Mucosa of rectum (tissue), 2 donors: Measurements from ENCODE around the gene UBASH3A.
A peak's percentile ranks its signal among the peaks of the same experiment; 100 is the strongest.
"Not testable (repeated sequence)": the region's sequence is repeated elsewhere in the genome, so short reads cannot be mapped to it uniquely, and the experiment has no call there.

ENCODE experiments used
- H3K27ac ChIP-seq, 2 donors: one replicate each; pipeline ENCODE4 v1.7.0; 2013; ENCODE audit warnings: inconsistent platforms in 2 of 2, low read depth in 2 of 2, low read length in 2 of 2
- H3K27me3 ChIP-seq, 2 donors: one replicate each; pipeline ENCODE4 v1.7.0; 2013; ENCODE audit warnings: low read length in 2 of 2; ENCODE audit not compliant: control insufficient read depth in 2 of 2, insufficient read depth in 2 of 2
- H3K36me3 ChIP-seq, 2 donors: one replicate each; pipeline ENCODE4 v1.7.0; 2013; ENCODE audit warnings: low read length in 2 of 2; ENCODE audit not compliant: control insufficient read depth in 2 of 2, insufficient read depth in 2 of 2
- H3K4me1 ChIP-seq, 2 donors: one replicate each; pipeline ENCODE4 v1.7.0; 2013; ENCODE audit warnings: low read length in 2 of 2, mild to moderate bottlenecking in 1 of 2; ENCODE audit not compliant: control insufficient read depth in 2 of 2, insufficient read depth in 2 of 2
- H3K4me3 ChIP-seq, 2 donors: one replicate each; pipeline ENCODE4 v1.7.0; 2013; ENCODE audit warnings: low read length in 2 of 2
- H3K9ac ChIP-seq, 2 donors: one replicate each; pipeline ENCODE4 v1.7.0; 2013; ENCODE audit warnings: low read length in 2 of 2, low read depth in 1 of 2, mild to moderate bottlenecking in 1 of 2
- H3K9me3 ChIP-seq, 2 donors: one replicate each; pipeline ENCODE4 v1.7.0; 2013; ENCODE audit warnings: low read length in 2 of 2; ENCODE audit not compliant: control insufficient read depth in 2 of 2
- donor health status: healthy.
- donor health status: Normal muscosa, but diverticular disease.

Gene UBASH3A

DNA sequence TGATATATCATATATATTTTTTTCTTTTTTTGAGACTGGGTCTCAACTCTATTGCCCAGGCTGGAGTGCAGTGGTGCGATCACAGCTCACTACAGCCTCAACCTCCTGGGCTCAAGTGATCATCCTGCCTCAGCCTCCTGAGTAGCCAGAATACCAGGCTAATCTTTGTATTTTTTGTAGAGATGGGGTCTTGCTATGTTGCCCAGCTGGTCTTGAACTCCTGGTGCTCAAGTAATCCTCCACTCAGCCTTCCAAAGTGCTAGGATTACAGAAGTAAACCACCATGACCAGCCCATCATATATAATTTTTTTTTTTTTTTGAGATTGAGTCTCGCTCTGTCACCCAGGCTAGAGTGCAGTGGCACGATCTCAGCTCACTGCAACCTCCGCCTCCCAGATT, 66.0 kb downstream of the UBASH3A start:
- H3K27ac ChIP-seq = peak overlapping the region; percentile 88 to 93
- H3K9ac ChIP-seq, H3K36me3 ChIP-seq, H3K9me3 ChIP-seq, H3K27me3 ChIP-seq, H3K4me3 ChIP-seq: not testable (repeated sequence)
- peaks cover 43 to 56% of the 10 kb centered on the region in 2 donors for H3K4me1 ChIP-seq

DNA sequence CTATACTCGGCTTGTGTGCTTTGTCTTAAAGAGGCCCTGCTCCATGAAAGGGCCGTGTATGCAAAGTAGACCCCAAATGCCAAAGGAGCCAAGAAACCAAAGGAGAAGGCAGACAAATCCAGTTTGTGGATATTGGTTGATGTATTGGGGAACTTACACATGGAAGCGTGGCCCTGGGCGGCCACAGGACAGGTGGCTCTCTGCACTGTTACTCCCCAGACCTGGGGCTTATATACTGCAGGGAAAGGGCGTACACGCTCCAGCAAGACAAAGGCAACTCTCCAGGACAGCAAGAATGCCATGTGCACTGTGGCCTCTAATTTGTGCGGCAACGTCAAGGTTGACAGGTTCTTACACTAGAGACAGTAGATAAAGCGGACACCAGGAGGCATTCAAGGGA, 67.5 kb downstream of the UBASH3A start:
- no peaks in the 10 kb centered on the region for H3K27me3 ChIP-seq
- H3K4me1 ChIP-seq = peaks cover 33 to 48% of the 10 kb centered on the region in 2 donors
- H3K4me3 ChIP-seq = no peak overlapping the region
- H3K9ac ChIP-seq = no peak overlapping the region
- H3K27ac ChIP-seq = no peak overlapping the region
- no peaks in the 10 kb centered on the region for H3K36me3 ChIP-seq
- no peaks in the 10 kb centered on the region for H3K9me3 ChIP-seq

DNA sequence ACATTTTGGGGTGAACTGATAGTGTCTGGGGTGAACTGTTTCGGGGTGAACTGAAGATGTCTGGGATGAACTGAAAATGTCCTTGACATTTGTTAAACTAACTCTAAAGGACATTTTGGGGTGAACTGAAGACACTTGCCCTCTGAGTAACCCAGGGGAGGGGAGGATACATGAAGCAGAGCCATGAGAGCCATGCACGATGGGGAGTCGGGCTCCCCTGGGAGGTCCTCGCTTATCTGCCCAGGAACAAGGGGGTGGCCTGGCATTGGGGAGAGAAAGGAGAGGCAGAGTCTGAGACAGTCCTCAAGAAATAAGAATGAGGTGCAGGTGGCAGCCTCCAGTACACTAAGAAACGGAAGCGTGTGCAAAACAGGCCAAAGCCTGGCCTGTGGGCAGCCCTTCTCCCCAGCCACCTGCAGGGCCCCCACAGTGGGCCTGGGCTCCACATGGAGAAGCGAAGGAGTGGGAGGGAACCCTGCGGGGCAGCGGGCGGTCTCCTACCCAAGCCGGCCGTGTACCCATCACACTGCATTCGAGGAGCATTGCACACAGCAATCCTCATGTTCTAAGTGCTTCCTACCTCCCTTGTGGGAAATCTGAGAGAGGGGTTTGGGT, 68.1 kb downstream of the UBASH3A start:
- Histone ChIP-seq H3K9ac (no peak overlapping the region), H3K4me1 (peaks cover 33 to 48% of the 10 kb centered on the region in 2 donors), H3K36me3 (no peaks in the 10 kb centered on the region), H3K9me3 (no peaks in the 10 kb centered on the region), H3K27ac (no peak overlapping the region), H3K4me3 (no peak overlapping the region), H3K27me3 (no peaks in the 10 kb centered on the region)

- Histone ChIP-seq H3K4me1 (peaks cover 28 to 44% of the 10 kb centered on the region in 2 donors), H3K27me3 (no peaks in the 10 kb centered on the region), H3K9me3 (no peaks in the 10 kb centered on the region), H3K4me3 (no peak overlapping the region), H3K36me3 (no peaks in the 10 kb centered on the region), H3K27ac (no peak overlapping the region), H3K9ac (no peak overlapping the region)
These were observed 68.8 kb downstream of the UBASH3A start for GRCh38 chr21:42472521-42472920.

DNA sequence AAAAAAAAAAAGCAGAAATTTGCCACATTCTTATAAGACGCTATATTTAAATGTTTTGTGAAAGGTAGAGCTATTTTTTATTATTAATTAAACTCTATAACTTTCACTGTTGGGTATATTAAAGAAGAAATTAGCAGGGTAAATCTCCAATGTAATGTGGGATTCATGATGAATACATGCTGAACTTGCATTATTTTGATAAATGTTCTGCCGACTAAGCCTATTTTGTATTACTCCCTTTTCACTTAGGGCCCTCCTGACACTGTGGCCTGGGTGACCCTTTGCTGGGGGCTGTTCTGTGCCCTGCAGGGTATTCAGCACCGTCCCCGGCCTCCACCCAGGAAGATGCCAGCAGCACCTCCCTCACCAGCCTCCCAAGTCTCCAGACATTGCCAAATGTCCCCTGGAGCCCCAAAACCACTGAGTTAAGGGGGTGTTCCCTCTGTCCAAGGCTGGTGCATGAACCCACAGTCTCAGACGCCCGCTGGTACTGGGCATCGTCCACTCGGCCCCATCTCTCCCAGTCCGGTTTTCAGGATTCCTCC, 69.9 kb downstream of the UBASH3A start:
- peak overlapping the region; percentile 85 to 88 for H3K27ac ChIP-seq
- H3K4me3 ChIP-seq = peak overlapping the region in 1 of 2 donors; percentile 10
- H3K36me3 ChIP-seq = no peaks in the 10 kb centered on the region

DNA sequence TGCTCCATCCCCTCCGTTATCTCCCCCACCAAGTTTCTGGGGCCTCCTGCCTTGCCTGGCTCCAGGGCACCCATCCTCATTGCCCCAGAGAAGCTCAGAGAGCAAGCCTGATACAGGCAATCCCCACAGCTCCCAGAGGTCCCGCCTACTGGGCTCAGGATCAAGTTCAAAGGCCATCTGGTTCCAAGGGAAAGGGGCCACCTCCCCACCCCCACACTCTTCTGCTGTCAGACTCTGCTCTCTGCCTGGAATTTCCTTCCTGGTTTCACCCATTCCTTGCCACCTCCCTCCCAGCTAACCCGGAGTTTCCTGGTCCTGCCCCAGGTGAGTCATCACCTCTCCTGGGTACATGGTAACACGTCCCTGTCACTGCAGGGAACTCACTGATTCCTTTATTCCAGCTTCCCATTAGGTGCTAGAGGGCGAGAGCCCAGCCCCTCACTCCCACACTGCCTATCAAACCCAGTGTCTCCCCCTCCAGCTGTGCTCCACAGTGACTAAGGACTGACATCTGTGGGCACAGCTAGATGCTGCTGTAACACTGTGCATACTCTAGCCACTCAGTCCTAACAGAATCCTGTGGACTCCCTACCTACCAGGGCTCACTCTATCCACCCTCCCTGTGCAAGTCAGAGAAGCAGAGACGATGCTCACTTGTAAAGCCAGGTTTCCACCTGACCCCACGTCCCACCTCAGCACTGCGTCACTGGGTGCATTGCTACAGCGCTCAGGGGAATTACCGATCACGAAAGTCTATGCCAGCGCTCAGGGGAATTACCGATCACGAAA, 70.5 kb downstream of the UBASH3A start:
- H3K4me1 ChIP-seq = peaks cover 16 to 28% of the 10 kb centered on the region in 2 donors
- no peaks in the 10 kb centered on the region for H3K36me3 ChIP-seq
- no peaks in the 10 kb centered on the region for H3K27me3 ChIP-seq
- H3K4me3 ChIP-seq = peak overlapping the region; percentile 10 to 54
- peak overlapping the region; percentile 65 for H3K9ac ChIP-seq
- H3K27ac ChIP-seq = peak overlapping the region; percentile 91 to 96
- H3K9me3 ChIP-seq = no peaks in the 10 kb centered on the region

More for the DNA sequence above, 69.9 kb downstream of the UBASH3A start:
- Histone ChIP-seq H3K4me1 (peaks cover 23 to 34% of the 10 kb centered on the region in 2 donors), H3K9me3 (no peaks in the 10 kb centered on the region), H3K27me3 (no peaks in the 10 kb centered on the region), H3K9ac (peak overlapping the region in 1 of 2 donors; percentile 65)

DNA sequence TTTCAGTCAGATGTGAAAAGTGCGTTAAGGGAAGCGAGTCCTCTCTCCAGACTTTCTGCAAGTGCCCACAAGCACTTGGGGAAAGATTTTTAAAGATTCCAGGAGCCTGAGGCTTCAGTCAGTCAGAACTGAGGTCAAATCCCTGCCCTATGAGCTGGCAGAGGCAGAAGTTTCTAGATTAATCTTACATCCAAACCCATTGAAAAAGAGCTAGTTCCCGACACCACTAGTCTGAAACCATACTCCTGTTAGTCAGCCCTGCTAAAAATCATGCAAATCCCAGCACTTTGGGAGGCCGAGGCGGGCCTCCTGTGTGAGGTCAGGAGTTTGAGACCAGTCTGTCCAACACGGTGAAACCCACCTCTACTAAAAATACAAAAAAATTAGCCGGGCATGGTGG, 71.3 kb downstream of the UBASH3A start:
- Histone ChIP-seq H3K4me3 (no peak overlapping the region), H3K36me3 (no peaks in the 10 kb centered on the region), H3K27me3 (no peaks in the 10 kb centered on the region), H3K9me3 (no peaks in the 10 kb centered on the region), H3K9ac (peak overlapping the region; percentile 61 to 65), H3K27ac (peak overlapping the region; percentile 91 to 96), H3K4me1 (peaks cover 16 to 21% of the 10 kb centered on the region in 2 donors)

- Histone ChIP-seq H3K4me3 (no peak overlapping the region), H3K27me3 (no peaks in the 10 kb centered on the region), H3K27ac (no peak overlapping the region)
These were observed 72.1 kb downstream of the UBASH3A start for GRCh38 chr21:42475526-42476387.

DNA sequence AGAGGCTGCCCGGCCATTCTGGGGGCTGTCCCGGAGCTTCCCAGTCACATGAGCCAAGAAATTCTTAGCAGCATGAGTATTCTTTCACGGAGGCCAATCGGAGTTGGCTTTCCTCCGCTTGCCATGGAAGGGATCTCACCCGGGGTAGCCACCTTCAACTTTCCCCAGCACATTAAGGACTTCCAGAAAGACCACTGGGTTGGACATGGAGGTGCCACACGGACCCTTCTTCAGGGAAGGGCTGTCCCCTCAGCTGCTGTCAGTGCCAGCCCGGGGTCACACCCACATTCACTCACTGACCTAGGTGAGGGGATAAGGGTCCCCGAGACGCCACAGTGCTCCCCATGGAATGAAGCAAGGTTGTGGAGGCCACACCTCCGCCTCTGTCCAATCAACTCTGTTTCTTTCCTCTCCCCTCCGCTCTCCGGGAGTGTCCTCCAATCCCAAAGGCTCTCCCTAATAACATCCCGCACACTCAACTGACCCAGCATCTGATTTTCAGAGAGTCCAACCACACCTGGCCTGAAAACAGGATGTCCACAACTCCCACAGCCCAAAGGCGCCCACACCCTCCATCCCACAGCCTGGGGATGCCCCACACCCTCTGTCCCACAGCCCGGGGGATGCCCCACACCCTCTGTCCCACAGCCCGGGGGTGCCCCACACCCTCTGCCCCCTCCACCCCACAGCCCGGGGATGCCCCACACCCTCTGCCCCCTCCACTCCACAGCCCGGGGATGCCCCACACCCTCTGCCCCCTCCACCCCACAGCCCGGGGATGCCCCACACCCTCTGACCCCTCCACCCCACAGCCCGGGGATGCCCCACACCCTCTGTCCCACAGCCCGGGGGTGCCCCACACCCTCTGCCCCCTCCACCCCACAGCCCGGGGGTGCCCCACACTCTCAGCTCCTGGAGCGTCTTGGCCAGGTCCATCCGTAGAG, 73.0 kb downstream of the UBASH3A start:
- Histone ChIP-seq H3K4me1 (peaks cover 14 to 18% of the 10 kb centered on the region in 2 donors), H3K9me3 (no peaks in the 10 kb centered on the region), H3K4me3 (no peak overlapping the region), H3K27ac (no peak overlapping the region), H3K36me3 (no peaks in the 10 kb centered on the region), H3K27me3 (no peaks in the 10 kb centered on the region), H3K9ac (no peak overlapping the region)

More at GRCh38 chr21:42475526-42476387, 72.1 kb downstream of the UBASH3A start:
- Histone ChIP-seq H3K9ac (no peak overlapping the region), H3K9me3 (no peaks in the 10 kb centered on the region), H3K36me3 (no peaks in the 10 kb centered on the region), H3K4me1 (peaks cover 14 to 18% of the 10 kb centered on the region in 2 donors)
